Neural cell (in vitro differentiated cells): ENCODE results near the gene TBC1D14.

Experiments
- EP300 ChIP-seq: fragments of 450-650 bp; conservative IDR thresholded peaks from 2 replicates; pipeline ENCODE4 v1.6.1; 2014; ENCODE audit warnings: antibody characterized with exemption, mild to moderate bottlenecking, moderate library complexity; ENCODE audit not compliant: poor library complexity, severe bottlenecking
- EZH2 ChIP-seq: fragments of 200-600, 300-800 bp; shearing (Covaris generic), sonication (generic); IDR thresholded peaks from 2 replicates; pipeline ENCODE4 v1.6.1; 2014; ENCODE audit warnings: antibody characterized with exemption, low read length, borderline replicate concordance, mild to moderate bottlenecking; ENCODE audit not compliant: insufficient read depth, poor library complexity, severe bottlenecking
- POLR2AphosphoS5 ChIP-seq: IDR thresholded peaks from 2 replicates; pipeline ENCODE4 v1.6.1; 2012
- RAD21 ChIP-seq: fragments of 450-650 bp; conservative IDR thresholded peaks from 2 replicates; pipeline ENCODE4 v1.6.1; 2014; ENCODE audit warnings: antibody characterized with exemption, mild to moderate bottlenecking, moderate library complexity
- SMC3 ChIP-seq: fragments of 450-650 bp; conservative IDR thresholded peaks from 2 replicates; pipeline ENCODE4 v1.6.1; 2014; ENCODE audit warnings: antibody characterized with exemption, mild to moderate bottlenecking, moderate library complexity; ENCODE audit not compliant: poor library complexity
- TAF1 ChIP-seq: IDR thresholded peaks from 2 replicates; pipeline ENCODE4 v1.6.1; 2012; ENCODE audit warnings: low read depth
- TF ChIP-seq, protein P1 (sequence below): fragments of 450-650 bp; IDR thresholded peaks from 2 replicates; pipeline ENCODE4 v1.5.1; 2014; ENCODE audit warnings: antibody characterized with exemption, mild to moderate bottlenecking, moderate library complexity; ENCODE audit not compliant: poor library complexity, severe bottlenecking
- TF ChIP-seq, protein P2 (sequence below): IDR thresholded peaks from 2 replicates; pipeline ENCODE4 v1.6.1; 2012; ENCODE audit warnings: borderline replicate concordance

GRCh38 chr4:6875431-6875831, 34.2 kb upstream of the TBC1D14 start:
- TF ChIP-seq TAF1, result no peak
- TF ChIP-seq SMC3, result no peak
- TF ChIP-seq, protein P1, sequence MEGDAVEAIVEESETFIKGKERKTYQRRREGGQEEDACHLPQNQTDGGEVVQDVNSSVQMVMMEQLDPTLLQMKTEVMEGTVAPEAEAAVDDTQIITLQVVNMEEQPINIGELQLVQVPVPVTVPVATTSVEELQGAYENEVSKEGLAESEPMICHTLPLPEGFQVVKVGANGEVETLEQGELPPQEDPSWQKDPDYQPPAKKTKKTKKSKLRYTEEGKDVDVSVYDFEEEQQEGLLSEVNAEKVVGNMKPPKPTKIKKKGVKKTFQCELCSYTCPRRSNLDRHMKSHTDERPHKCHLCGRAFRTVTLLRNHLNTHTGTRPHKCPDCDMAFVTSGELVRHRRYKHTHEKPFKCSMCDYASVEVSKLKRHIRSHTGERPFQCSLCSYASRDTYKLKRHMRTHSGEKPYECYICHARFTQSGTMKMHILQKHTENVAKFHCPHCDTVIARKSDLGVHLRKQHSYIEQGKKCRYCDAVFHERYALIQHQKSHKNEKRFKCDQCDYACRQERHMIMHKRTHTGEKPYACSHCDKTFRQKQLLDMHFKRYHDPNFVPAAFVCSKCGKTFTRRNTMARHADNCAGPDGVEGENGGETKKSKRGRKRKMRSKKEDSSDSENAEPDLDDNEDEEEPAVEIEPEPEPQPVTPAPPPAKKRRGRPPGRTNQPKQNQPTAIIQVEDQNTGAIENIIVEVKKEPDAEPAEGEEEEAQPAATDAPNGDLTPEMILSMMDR, result no peak
- TF ChIP-seq RAD21, result no peak
- no peak for TF ChIP-seq EZH2
- TF ChIP-seq EP300, result no peak
- TF ChIP-seq, protein P2, sequence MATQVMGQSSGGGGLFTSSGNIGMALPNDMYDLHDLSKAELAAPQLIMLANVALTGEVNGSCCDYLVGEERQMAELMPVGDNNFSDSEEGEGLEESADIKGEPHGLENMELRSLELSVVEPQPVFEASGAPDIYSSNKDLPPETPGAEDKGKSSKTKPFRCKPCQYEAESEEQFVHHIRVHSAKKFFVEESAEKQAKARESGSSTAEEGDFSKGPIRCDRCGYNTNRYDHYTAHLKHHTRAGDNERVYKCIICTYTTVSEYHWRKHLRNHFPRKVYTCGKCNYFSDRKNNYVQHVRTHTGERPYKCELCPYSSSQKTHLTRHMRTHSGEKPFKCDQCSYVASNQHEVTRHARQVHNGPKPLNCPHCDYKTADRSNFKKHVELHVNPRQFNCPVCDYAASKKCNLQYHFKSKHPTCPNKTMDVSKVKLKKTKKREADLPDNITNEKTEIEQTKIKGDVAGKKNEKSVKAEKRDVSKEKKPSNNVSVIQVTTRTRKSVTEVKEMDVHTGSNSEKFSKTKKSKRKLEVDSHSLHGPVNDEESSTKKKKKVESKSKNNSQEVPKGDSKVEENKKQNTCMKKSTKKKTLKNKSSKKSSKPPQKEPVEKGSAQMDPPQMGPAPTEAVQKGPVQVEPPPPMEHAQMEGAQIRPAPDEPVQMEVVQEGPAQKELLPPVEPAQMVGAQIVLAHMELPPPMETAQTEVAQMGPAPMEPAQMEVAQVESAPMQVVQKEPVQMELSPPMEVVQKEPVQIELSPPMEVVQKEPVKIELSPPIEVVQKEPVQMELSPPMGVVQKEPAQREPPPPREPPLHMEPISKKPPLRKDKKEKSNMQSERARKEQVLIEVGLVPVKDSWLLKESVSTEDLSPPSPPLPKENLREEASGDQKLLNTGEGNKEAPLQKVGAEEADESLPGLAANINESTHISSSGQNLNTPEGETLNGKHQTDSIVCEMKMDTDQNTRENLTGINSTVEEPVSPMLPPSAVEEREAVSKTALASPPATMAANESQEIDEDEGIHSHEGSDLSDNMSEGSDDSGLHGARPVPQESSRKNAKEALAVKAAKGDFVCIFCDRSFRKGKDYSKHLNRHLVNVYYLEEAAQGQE, result no peak
- TF ChIP-seq POLR2AphosphoS5, result no peak
